Immature natural killer cell (primary cell): Measurements from ENCODE around the gene SYNE3. TPM values are rescaled to one million over a fixed set of nuclear protein-coding genes. Genes with fewer than 3 reads are reported as not detected.

Source experiments
- DNase-seq, 3 donors: peaks; one replicate each; pipeline ENCODE4 v3.0.0; 2022; ENCODE audit warnings: mixed read lengths in 1 of 3
- H3K27ac Mint-ChIP-seq, 6 donors: one replicate each; pipeline ENCODE4 v1.8.0; 2020; ENCODE audit warnings: mixed read lengths in 6 of 6, mild to moderate bottlenecking in 5 of 6, inconsistent platforms in 4 of 6, moderate library complexity in 3 of 6
- H3K27me3 Mint-ChIP-seq, 3 donors: one replicate each; pipeline ENCODE4 v1.8.0; 2020 to 2021; ENCODE audit warnings: low read depth in 3 of 3, mild to moderate bottlenecking in 3 of 3, mixed read lengths in 3 of 3, moderate library complexity in 3 of 3, inconsistent platforms in 1 of 3
- H3K36me3 Mint-ChIP-seq, 3 donors: one replicate each; pipeline ENCODE4 v1.8.0; 2020; ENCODE audit warnings: mixed read lengths in 3 of 3, inconsistent platforms in 2 of 3, mild to moderate bottlenecking in 2 of 3
- H3K4me1 Mint-ChIP-seq, 2 donors: one replicate each; pipeline ENCODE4 v1.8.0; 2020; ENCODE audit warnings: inconsistent platforms in 2 of 2, mild to moderate bottlenecking in 2 of 2, mixed read lengths in 2 of 2, moderate library complexity in 1 of 2
- H3K4me3 Mint-ChIP-seq, 5 donors: one replicate each; pipeline ENCODE4 v1.8.0; 2020; ENCODE audit warnings: mild to moderate bottlenecking in 5 of 5, mixed read lengths in 5 of 5, inconsistent platforms in 3 of 5, moderate library complexity in 3 of 5
- H3K9me3 Mint-ChIP-seq, 6 donors: one replicate each; pipeline ENCODE4 v1.8.0; 2020; ENCODE audit warnings: mild to moderate bottlenecking in 6 of 6, mixed read lengths in 6 of 6, inconsistent platforms in 4 of 6, moderate library complexity in 3 of 6
- polyA plus RNA-seq, 3 donors: library from polyadenylated mRNA; unstranded; fragments of 300-500 nt; fragmentation: Illumina TruSeq; gene quantifications; one replicate each; pipeline ENCODE4 v1.2.3, GENCODE V29; 2021

SYNE3 gene
- polyA plus RNA-seq, 3 donors from 2014 or later = 1.0 to 1.4 TPM; not detected in 1

DNA sequence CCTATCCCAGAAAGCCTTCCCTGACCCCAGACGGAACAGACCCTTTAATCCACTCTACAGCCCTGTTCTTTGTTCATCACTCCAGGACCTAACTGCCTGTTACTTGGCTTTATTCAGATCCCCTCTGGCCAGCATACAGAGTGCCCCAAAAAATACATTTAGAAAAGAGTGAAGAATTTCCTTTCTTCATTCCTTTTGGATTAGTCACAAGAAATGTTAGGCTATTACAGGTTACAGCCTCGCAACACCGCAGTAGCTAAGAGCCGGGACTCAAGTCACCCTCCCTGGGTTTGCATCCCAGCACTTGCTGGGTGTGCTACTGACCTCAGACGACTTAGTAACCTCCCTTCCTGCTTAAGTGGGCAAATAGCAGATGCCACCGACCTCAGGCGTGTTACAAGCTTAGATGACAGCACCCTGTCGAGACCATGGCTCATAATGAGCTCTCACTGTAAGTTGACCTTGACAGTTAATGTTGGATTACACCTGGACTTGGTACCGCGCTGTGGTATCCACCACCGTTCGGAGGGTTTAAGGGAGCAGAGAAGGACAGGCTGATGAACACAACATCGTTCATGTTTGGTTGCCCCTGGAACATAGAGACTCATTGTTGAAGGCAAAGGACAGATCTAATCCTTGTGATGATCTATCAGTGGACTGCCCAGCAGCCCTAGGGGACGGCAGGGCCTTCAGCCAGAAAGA is 31.3 kb upstream of the SYNE3 start:
- Mint-ChIP-seq H3K4me3 (no peak overlapping the region), H3K27me3 (no peaks in the 10 kb centered on the region), H3K9me3 (no peaks in the 10 kb centered on the region), H3K36me3 (peaks cover 3 to 8% (median 3%) of the 10 kb centered on the region in 3 donors), H3K4me1 (peaks cover 18 to 30% of the 10 kb centered on the region in 2 donors), H3K27ac (peak overlapping the region in 3 of 6 donors; percentile 4 to 54 (median 37))
- DNase-seq = no peak

DNA sequence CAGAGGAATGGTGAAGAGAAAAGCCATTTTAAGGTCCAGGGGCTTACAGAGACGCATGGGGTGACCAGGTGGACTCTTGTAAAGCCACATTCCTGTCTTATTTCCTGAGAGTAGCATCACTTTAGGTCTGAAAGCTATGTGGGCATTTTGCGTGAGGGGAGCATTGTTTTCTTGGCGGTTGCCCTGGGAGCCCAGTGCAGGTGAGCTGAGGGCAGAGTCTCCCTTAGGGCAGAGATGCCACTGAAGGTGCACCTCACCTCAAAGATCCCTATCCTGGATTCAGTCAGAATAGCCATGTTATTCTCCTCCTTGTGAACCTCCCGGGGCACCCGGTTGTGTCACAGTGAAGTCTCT is 30.8 kb upstream of the SYNE3 start:
- no peak for DNase-seq

DNA sequence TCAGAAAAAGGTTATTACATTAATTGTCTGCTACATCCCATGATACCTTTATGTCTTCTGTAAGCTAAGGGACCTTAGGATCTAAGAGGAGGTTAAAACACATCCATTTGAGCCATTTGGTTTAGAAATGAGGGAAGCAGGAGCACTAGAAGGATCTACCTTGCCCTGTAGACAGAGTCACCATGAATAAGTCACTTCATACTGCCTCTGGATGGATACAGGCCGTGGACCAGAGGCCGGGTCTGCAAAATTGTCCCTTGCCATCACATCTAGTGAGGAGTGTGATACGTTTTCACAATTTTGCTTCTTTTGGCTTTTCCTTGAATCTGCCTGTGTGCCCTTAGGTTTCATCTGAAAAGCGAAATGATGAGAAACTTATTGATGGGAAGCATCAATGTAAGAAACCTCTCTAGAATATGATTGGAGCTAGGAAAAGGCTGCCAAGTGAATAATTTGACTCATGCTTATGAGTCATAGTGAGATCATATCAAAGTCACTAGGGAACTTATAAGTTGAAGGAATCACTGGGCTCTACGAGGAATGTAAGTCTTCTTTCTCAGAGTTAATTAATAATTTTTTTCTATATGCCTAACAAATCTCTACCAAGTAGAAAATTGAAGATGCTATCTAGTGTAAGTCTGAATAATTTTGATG is 29.2 kb upstream of the SYNE3 start:
- H3K36me3 Mint-ChIP-seq = peaks cover 0 to 6% (median 3%) of the 10 kb centered on the region in 3 donors
- no peak for DNase-seq
- H3K27me3 Mint-ChIP-seq = no peaks in the 10 kb centered on the region
- H3K9me3 Mint-ChIP-seq = no peaks in the 10 kb centered on the region
- peaks cover 18 to 30% of the 10 kb centered on the region in 2 donors for H3K4me1 Mint-ChIP-seq
- no peak overlapping the region for H3K4me3 Mint-ChIP-seq
- no peak overlapping the region for H3K27ac Mint-ChIP-seq

More for the DNA sequence above, 30.8 kb upstream of the SYNE3 start:
- Mint-ChIP-seq H3K9me3 (no peaks in the 10 kb centered on the region), H3K4me1 (peaks cover 18 to 30% of the 10 kb centered on the region in 2 donors), H3K36me3 (peaks cover 3 to 8% (median 3%) of the 10 kb centered on the region in 3 donors), H3K27me3 (no peaks in the 10 kb centered on the region), H3K4me3 (no peak overlapping the region), H3K27ac (peak overlapping the region in 3 of 6 donors; percentile 37 to 54 (median 51))

DNA sequence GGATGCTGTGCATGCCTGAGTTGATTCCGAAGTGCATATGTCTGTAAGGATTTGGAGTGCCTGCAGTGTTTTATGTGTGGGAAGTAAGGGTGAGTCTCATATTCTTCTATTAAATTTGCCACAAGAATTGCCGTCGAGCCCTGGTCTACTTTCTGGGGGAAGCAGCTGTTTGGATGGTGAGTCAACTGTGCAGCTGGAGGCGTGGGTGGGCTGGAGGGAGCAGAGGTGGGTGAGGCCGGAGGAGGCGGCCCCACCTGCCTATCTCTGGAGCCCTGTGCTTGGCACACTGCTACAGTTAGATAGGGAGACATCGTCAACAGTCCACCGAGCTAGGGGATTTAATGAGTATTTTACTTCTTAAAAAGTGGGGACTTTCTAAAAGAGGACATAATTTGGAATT is 28.1 kb upstream of the SYNE3 start:
- no peaks in the 10 kb centered on the region for H3K9me3 Mint-ChIP-seq
- H3K27me3 Mint-ChIP-seq = no peaks in the 10 kb centered on the region
- H3K27ac Mint-ChIP-seq = no peak overlapping the region
- no peak for DNase-seq
- peaks cover 18 to 31% of the 10 kb centered on the region in 2 donors for H3K4me1 Mint-ChIP-seq
- no peak overlapping the region for H3K4me3 Mint-ChIP-seq
- peaks cover 0 to 4% (median 3%) of the 10 kb centered on the region in 3 donors for H3K36me3 Mint-ChIP-seq

DNA sequence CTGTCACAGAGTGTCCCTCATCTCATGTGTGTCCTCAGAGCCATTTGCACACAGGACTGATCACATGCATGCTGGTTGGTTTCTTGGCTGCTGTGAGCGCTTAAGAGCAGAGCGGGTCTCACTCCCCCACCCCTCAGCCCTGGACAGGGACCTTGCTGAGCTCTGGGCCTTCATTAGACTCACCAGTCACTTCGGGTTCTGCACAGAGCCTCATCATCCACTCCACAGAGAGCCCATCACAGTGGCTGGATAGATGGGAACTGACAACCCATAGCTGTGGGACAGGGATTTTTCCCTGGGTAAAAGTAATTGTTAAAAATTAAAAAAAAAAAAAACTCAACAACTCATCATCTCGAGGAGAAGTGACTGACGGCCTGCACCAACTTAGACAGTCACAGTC is 26.6 kb upstream of the SYNE3 start:
- H3K4me1 Mint-ChIP-seq = peaks cover 22 to 39% of the 10 kb centered on the region in 2 donors
- H3K27ac Mint-ChIP-seq = no peak overlapping the region

DNA sequence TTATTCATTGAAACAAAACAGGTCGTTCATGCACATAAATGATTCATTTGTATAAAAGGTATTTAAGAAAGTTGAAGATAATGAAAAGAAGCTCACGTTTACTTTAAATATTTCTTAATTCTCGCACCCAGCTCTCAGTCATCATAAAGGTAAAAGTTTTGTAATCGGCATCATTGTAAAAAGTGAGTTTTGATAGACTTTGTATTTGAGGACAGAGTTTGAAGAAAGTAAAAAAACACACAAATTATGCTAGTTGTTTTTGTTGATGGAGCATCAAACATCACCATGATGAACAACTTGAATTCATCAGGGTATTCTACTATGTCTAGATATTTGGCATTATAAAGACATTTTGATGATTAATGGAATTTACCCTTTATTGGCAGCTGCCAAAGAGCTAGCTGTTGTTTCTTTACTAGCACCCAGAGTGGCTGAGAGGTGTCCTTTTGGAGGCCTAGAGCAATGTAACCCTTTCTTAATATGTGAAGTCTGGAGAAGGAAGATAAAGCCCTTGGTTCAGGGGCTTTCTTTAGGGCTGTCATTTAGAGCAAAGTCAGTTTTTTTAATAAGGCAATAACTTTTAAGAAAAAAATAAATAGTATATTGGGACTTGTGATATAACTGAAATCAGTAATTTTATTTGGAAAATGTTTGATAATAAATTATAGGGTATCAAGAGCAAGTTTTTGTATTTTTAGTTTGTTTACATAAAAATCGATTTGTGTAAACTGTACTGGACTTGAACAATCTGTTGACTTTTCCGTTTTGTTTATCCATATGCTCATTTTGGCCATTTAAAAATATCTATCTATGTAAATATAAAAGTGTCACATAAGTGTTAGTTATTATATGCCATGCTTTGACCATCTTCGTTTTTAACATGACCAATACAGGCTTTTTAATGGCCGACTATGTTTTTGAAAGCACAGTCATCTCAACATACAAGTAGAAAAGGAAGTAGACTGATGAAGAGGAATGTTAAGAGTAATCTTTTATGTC is 25.8 kb upstream of the SYNE3 start:
- H3K36me3 Mint-ChIP-seq = peaks cover 0 to 3% (median 0%) of the 10 kb centered on the region in 3 donors
- H3K27me3 Mint-ChIP-seq = no peaks in the 10 kb centered on the region
- no peak for DNase-seq
- no peak overlapping the region for H3K4me3 Mint-ChIP-seq
- H3K4me1 Mint-ChIP-seq = peaks cover 20 to 37% of the 10 kb centered on the region in 2 donors
- no peaks in the 10 kb centered on the region for H3K9me3 Mint-ChIP-seq
- no peak overlapping the region for H3K27ac Mint-ChIP-seq

More for the DNA sequence above, 26.6 kb upstream of the SYNE3 start:
- Mint-ChIP-seq H3K36me3 (peaks cover 0 to 3% (median 0%) of the 10 kb centered on the region in 3 donors), H3K9me3 (no peaks in the 10 kb centered on the region), H3K27me3 (no peaks in the 10 kb centered on the region), H3K4me3 (no peak overlapping the region)
- no peak for DNase-seq

DNA sequence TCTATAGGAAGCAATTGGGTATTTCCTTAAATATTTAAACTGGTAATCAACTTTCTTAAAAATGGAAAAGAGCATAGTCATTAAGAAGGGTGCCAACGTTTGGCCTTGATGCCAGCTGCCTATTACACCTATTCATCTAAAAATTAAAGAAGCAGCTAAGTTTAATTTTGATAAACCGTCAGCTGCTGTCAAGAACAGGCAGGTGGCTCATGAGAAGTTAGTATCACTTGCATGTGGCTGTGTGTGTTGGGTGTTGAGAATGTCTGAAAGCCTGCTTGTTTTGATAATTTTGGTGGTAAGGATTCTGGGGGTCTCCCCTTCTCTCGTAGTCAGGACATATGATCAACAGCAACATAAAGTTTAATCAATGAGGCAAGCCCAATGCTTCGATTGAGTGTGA is 24.9 kb upstream of the SYNE3 start:
- Mint-ChIP-seq H3K27ac (no peak overlapping the region), H3K9me3 (no peaks in the 10 kb centered on the region), H3K4me1 (peaks cover 21 to 37% of the 10 kb centered on the region in 2 donors), H3K36me3 (peaks cover 0 to 3% (median 0%) of the 10 kb centered on the region in 3 donors), H3K27me3 (no peaks in the 10 kb centered on the region), H3K4me3 (no peak overlapping the region)
- no peak for DNase-seq

DNA sequence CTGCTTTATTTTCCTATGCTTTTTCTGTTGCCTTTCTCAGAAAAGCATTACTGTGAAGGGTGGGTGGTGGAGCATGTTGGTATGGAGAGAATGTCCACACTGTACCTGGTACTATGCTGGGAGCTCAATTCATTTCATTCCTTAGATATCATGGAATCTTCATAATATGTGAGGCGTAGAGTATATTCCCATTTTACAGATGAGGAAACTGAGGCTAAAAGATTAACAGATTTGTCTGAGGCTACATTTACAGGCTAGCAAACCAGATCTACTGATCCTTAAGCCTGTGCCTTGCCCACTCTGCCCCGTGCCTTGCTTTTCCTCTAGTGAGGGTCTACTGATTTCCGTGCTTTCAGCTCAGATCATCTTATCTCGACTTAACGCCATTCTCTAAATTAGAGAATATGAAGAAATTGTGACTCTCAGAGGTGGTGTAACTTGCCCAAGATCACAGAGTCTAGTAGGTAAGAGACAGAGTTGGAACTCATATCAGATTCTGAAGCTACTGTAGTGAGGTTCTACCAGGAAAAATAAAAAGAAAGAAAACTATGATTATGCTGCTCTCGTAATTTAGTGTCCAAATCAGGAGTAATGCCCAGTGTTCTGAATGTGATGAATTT is 23.9 kb upstream of the SYNE3 start:
- no peak overlapping the region for H3K27ac Mint-ChIP-seq
- DNase-seq = no peak
- H3K4me1 Mint-ChIP-seq = peaks cover 29 to 38% of the 10 kb centered on the region in 2 donors
- no peaks in the 10 kb centered on the region for H3K27me3 Mint-ChIP-seq
- H3K9me3 Mint-ChIP-seq = no peaks in the 10 kb centered on the region
- peaks cover 0 to 3% (median 0%) of the 10 kb centered on the region in 3 donors for H3K36me3 Mint-ChIP-seq
- H3K4me3 Mint-ChIP-seq = no peak overlapping the region

DNA sequence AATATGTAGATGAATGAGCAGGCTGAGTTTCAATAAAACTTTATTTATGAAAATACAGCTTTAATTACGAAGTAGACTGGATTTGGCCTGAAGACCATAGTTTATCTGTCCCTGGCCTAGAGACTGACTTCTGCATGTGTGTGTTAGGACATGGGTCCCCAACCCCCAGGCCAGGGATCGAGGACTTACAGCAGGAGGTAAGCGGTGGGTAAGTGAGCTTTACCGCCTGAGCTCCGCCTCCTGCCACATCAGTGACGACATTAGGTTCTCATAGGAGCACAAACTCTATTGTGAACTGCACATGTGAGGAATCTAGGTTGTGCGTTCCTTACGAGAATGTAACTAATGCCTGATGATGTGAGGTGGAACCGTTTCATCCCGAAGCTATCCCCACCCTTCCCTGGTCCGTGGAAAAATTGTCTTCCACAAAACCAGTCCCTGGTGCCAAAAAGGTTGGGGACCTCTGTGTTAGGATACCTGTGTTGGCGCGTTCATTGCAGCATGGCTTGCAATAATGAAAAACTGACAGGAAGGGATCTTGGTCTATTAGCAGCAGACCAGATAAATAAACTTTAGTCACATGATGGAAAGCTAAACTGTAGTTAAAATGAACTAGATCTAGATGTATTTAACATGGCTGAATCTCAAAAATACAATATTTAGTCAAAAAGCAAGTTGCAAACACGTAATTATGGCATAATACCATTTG is 22.5 kb upstream of the SYNE3 start:
- Mint-ChIP-seq H3K36me3 (no peaks in the 10 kb centered on the region), H3K27ac (no peak overlapping the region), H3K4me1 (peaks cover 36 to 42% of the 10 kb centered on the region in 2 donors), H3K27me3 (peaks cover 5 to 9% (median 6%) of the 10 kb centered on the region in 3 donors), H3K4me3 (no peak overlapping the region), H3K9me3 (no peaks in the 10 kb centered on the region)
- no peak for DNase-seq

DNA sequence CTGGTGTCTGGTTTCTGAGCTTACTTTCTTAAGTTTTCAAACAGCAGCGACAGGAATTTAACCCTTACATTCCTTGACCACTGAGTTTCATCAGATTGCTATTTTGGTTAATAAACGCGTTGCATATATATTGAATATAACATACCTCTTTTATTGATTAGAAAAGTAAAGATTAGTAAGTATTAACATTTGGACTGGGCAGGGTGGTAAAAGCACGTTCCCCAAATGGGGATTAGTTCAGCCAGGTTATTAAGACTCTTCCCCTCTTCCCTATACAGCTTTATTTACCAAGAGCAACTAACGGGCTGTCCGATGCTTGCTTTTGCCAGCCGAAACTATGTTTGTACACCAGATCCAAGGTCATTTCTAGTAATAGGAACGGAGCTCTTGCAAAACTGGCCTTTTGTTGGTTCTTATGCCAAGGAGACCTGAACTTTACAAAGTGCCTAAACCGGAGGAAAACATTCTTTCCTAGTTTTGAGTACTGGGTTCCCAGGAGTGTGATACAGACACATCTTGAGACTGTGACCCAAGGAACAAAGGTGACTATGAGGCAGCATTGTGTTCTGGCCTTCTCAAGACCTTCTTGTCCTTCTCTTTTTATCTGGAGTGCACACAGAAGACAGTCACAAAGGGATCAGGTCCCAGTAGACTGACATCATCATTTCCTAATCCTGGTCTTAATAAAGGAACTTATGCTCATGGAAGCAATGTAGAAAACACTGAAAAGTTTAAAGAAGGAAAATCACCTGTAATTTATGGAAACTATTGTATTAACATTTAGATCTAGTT is 21.0 kb upstream of the SYNE3 start:
- H3K4me3 Mint-ChIP-seq = peak overlapping the region in 3 of 5 donors; percentile 54 to 65 (median 58)
- no peaks in the 10 kb centered on the region for H3K9me3 Mint-ChIP-seq
- peaks cover 48 to 56% of the 10 kb centered on the region in 2 donors for H3K4me1 Mint-ChIP-seq
- H3K36me3 Mint-ChIP-seq = no peaks in the 10 kb centered on the region
- H3K27ac Mint-ChIP-seq = no peak overlapping the region
- peaks cover 5 to 10% (median 6%) of the 10 kb centered on the region in 3 donors for H3K27me3 Mint-ChIP-seq
- DNase-seq = no peak

DNA sequence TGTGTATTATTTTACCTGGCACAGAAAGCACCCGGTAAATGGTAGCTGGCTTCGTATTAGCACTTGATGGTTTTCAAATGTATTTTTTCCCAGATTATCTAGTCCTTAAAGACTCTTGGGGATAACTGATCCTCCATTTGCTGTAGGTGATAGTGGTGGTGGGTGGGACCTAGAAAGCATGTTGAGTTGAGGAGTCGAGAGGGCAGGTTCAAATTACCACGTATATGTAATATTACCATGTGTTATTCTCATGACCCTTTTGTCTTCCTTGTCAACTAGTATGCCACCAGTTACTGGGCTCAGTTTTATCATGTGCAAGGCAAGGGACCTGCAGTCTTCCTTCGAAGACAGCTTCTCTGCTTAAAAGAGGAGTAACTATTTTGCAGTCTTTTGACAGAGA is 20.2 kb upstream of the SYNE3 start:
- H3K4me3 Mint-ChIP-seq = peak overlapping the region; percentile 7 to 92 (median 58)
- peaks cover 0 to 4% (median 0%) of the 10 kb centered on the region in 3 donors for H3K36me3 Mint-ChIP-seq
- H3K27ac Mint-ChIP-seq = no peak overlapping the region
- no peak for DNase-seq
- H3K9me3 Mint-ChIP-seq = no peaks in the 10 kb centered on the region
- H3K27me3 Mint-ChIP-seq = peaks cover 5 to 12% (median 6%) of the 10 kb centered on the region in 3 donors
- peaks cover 54 to 64% of the 10 kb centered on the region in 2 donors for H3K4me1 Mint-ChIP-seq

DNA sequence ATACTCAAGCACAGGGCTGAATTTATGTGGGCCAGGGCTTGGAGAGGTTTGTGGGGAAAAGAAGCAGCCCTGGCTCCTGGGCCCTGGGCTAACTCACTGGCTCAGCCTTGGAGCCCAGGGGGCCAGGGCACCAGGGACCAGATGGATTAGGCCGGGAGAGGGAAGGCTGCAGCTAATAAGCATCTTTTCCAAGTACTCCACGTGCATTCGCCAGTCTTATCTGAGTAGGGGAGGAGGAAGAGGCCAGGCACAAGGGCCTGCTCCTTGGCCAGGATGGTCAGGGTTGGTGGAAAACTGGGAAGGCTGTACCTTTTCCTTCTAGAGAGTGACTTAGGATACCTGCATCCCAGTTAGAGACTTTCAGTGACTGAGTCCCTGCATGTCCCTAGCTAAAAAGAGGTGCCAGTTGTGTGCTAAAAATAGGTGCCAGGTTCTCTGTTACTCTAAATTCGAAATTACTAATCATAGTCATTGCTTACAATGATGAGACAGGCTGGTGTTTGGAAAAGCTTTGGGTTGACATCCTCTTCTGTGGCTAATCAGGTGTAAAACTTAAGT is 19.7 kb upstream of the SYNE3 start:
- H3K27me3 Mint-ChIP-seq = peaks cover 5 to 12% (median 6%) of the 10 kb centered on the region in 3 donors
- peak overlapping the region; percentile 64 to 93 (median 84) for H3K27ac Mint-ChIP-seq
- H3K4me1 Mint-ChIP-seq = peaks cover 54 to 68% of the 10 kb centered on the region in 2 donors
- no peak for DNase-seq
- no peaks in the 10 kb centered on the region for H3K9me3 Mint-ChIP-seq
- peak overlapping the region; percentile 88 to 96 (median 92) for H3K4me3 Mint-ChIP-seq
- H3K36me3 Mint-ChIP-seq = peaks cover 0 to 4% (median 0%) of the 10 kb centered on the region in 3 donors
